GM12878 (cell line): ENCODE data around the gene ITIH1. TPM values are rescaled to one million over a fixed set of nuclear protein-coding genes. Genes with fewer than 3 reads are reported as not detected.

Experiments
- ATAC-seq: fragments of 200-7000 bp; cut with Tn5 transposase; 3 replicates; pipeline ENCODE4 v1.9.1; 2020; ENCODE audit warnings: mild to moderate bottlenecking, moderate library complexity
- BruUV-seq: library from RNA; stranded (reverse); fragments of 400-500 nt; replicated peaks from 2 replicates; lab custom pipeline; 2021; lab: Mats Ljungman, UMichigan
- CTCF ChIA-PET: fragments of 300-600 bp; sonication (Branson Sonifier 250); formaldehyde crosslinking; extraction: SDS; loops from one replicate; lab custom pipeline; 2021; ENCODE audit warnings: inconsistent platforms; lab: Yijun Ruan, JAX
- POLR2A ChIA-PET: fragments of 350-600 bp; formaldehyde crosslinking; extraction: SDS; loops from one replicate; lab custom pipeline; 2021; ENCODE audit warnings: inconsistent platforms; lab: Charles Lee
- RAD21 ChIA-PET: fragments of 300-600 bp; sonication (Branson Sonifier 250); formaldehyde crosslinking; loops from one replicate; lab custom pipeline; 2023; ENCODE audit warnings: antibody characterized with exemption; ENCODE audit not compliant: unreplicated experiment; lab: Charles Lee
- SMC1A ChIA-PET: fragments of 300-600 bp; sonication (Branson Sonifier 250); formaldehyde crosslinking; loops from one replicate; lab custom pipeline; 2023; ENCODE audit not compliant: unreplicated experiment, uncharacterized antibody; lab: Charles Lee
- DNase-seq: peaks from one replicate; pipeline ENCODE4 v3.0.0-alpha.2; 2011; ENCODE audit warnings: low read depth, low spot score
- FAIRE-seq: peaks from 3 replicates; lab custom pipeline; 2011; peaks lifted over from hg19 to GRCh38; lab: Jason Lieb, UNC
- H2AFZ ChIP-seq: 2 replicates; pipeline ENCODE4 v1.6.0; 2011; ENCODE audit warnings: low read depth, low read length, control low read depth; ENCODE audit not compliant: control insufficient read depth
- H3K27ac ChIP-seq: 2 replicates; pipeline ENCODE4 v1.5.1; 2011; ENCODE audit warnings: control low read depth; ENCODE audit not compliant: control insufficient read depth, insufficient read depth
- H3K27me3 ChIP-seq, 2 experiments: replicated peaks in 1 of 2; 2 replicates each; pipeline versions ENCODE4 v1.6.0 to v1.6.1; 2011; ENCODE audit warnings: low read length in 1 of 2; ENCODE audit not compliant: control insufficient read depth in 2 of 2, insufficient read depth in 2 of 2
- H3K36me3 ChIP-seq, 2 experiments: 2 replicates each; pipeline ENCODE4 v1.5.1; 2011; ENCODE audit warnings: low read length in 1 of 2; ENCODE audit not compliant: control insufficient read depth in 2 of 2, insufficient read depth in 2 of 2
- H3K4me1 ChIP-seq: 2 replicates; pipeline ENCODE4 v1.6.1; 2011; ENCODE audit warnings: mild to moderate bottlenecking, low read length, moderate library complexity, mixed read lengths; ENCODE audit not compliant: control insufficient read depth, insufficient read depth
- H3K4me2 ChIP-seq: 2 replicates; pipeline ENCODE4 v1.6.0; 2011; ENCODE audit warnings: control low read depth; ENCODE audit not compliant: control insufficient read depth, insufficient read depth
- H3K4me3 ChIP-seq: fragments of 200-600 bp; sonication (generic); 2 replicates; pipeline ENCODE4 v1.5.1; 2016
- H3K79me2 ChIP-seq: 2 replicates; pipeline ENCODE4 v1.6.0; 2011; ENCODE audit warnings: low read length; ENCODE audit not compliant: control insufficient read depth, insufficient read depth
- H3K9ac ChIP-seq: 2 replicates; pipeline ENCODE4 v1.8.0; 2011; ENCODE audit warnings: low read length, control low read depth, mixed read lengths; ENCODE audit not compliant: control insufficient read depth, insufficient read depth
- H3K9me3 ChIP-seq: replicated peaks from 3 replicates; pipeline ENCODE4 v1.5.1; 2011; ENCODE audit warnings: mild to moderate bottlenecking, low read length; ENCODE audit not compliant: control insufficient read depth, insufficient read depth
- H4K20me1 ChIP-seq: 2 replicates; pipeline ENCODE4 v1.6.0; 2011; ENCODE audit not compliant: control insufficient read depth, insufficient read depth
- HDAC2 ChIP-seq: fragments of 200-600 bp; sonication (generic); IDR thresholded peaks from 2 replicates; pipeline ENCODE4 v1.6.1; 2017
- MEF2B ChIP-seq: fragments of 450-650 bp; IDR thresholded peaks from 2 replicates; pipeline ENCODE4 v1.6.1; 2018; ENCODE audit warnings: mild to moderate bottlenecking, moderate library complexity; ENCODE audit not compliant: partially characterized antibody, poor library complexity, severe bottlenecking
- PML ChIP-seq: IDR thresholded peaks from 2 replicates; pipeline ENCODE4 v1.6.1; 2012; ENCODE audit warnings: low read length, inconsistent platforms
- SMAD5 ChIP-seq: IDR thresholded peaks from 2 replicates; pipeline ENCODE4 v1.6.1; 2016; ENCODE audit warnings: antibody characterized with exemption, low read depth
- WGBS: methylation state at CpG from one replicate; pipeline ENCODE4 v1.1.6; 2016; ENCODE audit warnings: low lambda C conversion rate; ENCODE audit not compliant: insufficient replicate concordance, insufficient coverage; ENCODE audit errors: missing lambda C conversion rate; 5-methylcytosine and 5-hydroxymethylcytosine counted together
- in situ Hi-C: fragments of 300-500 bp; cut with MboI; formaldehyde crosslinking; loops from 9 replicates; pipeline ENCODE4 v1.14.3; 2018; ENCODE audit warnings: mixed read lengths
- intact Hi-C: fragments of 100-400 bp; cut with micrococcal nuclease; formaldehyde crosslinking; loops from one replicate; pipeline ENCODE4 v1.14.2; 2022; ENCODE audit not compliant: unreplicated experiment
- polyA plus RNA-seq, 11 experiments: library from polyadenylated mRNA; depleted of rRNA in 4 of 11; unstranded in 6 of 11; stranded (reverse) in 5 of 11; fragments of >200 nt; fragmentation: Nextera tagmentation in 4 of 11; fragmentation: Illumina TruSeq in 1 of 11; extraction: Ambion mirVana in 4 of 11; extraction: Trizol in 1 of 11; gene quantifications; 1 replicate in 1 of 11; 2 replicates in 10 of 11; pipeline versions ENCODE4 v1.2.1 to v1.2.3, GENCODE V29; 2011 to 2016; ENCODE audit warnings: inconsistent platforms in 2 of 11, missing spikeins in 2 of 11, low read depth in 1 of 11
- total RNA-seq, 4 experiments: library from RNA; depleted of rRNA in 3 of 4; stranded (reverse); fragments of >200 nt in 3 of 4; fragmentation: Illumina TruSeq in 1 of 4; extraction: Trizol in 1 of 4; gene quantifications; 2 replicates each; pipeline versions ENCODE4 v1.2.1 to v1.2.3, GENCODE V29; 2013 to 2021
- TF ChIP-seq, protein P1 (sequence below): fragments of 450-650 bp; conservative IDR thresholded peaks from 2 replicates; pipeline ENCODE4 v1.6.1; 2017; ENCODE audit warnings: mild to moderate bottlenecking, moderate library complexity
- TF ChIP-seq, protein P2 (sequence below): fragments of 450-650 bp; IDR thresholded peaks from 2 replicates; pipeline ENCODE4 v1.6.1; 2016; ENCODE audit warnings: mild to moderate bottlenecking, moderate library complexity, borderline replicate concordance

ITIH1 gene
- total and polyA plus RNA-seq, 10 of the 15 experiments (the other 5 are each of a cell fraction or from before 2014, with no cell fraction given) = 0.33 to 0.64 (median 0.44) TPM; not detected in 7

- no peak overlapping the region for H2AFZ ChIP-seq
- ChIA-PET SMC1A (interaction anchor here (1.3 kb wide), 1 partner anchor 10 kb away, joined by 4 read pairs; no protein-coding TSS in a partner anchor), POLR2A (no interaction called here), RAD21 (no interaction called here), CTCF (no interaction called here)
- no peak overlapping the region for H3K4me3 ChIP-seq
- DNase-seq = no peak
- no peaks in the 10 kb centered on the region for H3K9me3 ChIP-seq
- no peak overlapping the region for H3K27ac ChIP-seq
- no peaks in the 10 kb centered on the region for H4K20me1 ChIP-seq
- in situ Hi-C loops = no loop called here
- no TSS peak for BruUV-seq
- no peaks in the 10 kb centered on the region for H3K79me2 ChIP-seq
- H3K9ac ChIP-seq = no peak overlapping the region
- intact Hi-C loops = no loop called here
- ATAC-seq = no peak
- H3K4me1 ChIP-seq = no peaks in the 10 kb centered on the region; the same call in 1 of the 2 replicates
- no peaks in the 10 kb centered on the region for H3K27me3 ChIP-seq
- FAIRE-seq = no peak
- H3K4me2 ChIP-seq = no peak overlapping the region
- peaks cover 1 to 5% of the 10 kb centered on the region in 2 experiments; a peak in 3 of 4 replicates for H3K36me3 ChIP-seq
- no peak for TF ChIP-seq PML
- TF ChIP-seq, protein P1, sequence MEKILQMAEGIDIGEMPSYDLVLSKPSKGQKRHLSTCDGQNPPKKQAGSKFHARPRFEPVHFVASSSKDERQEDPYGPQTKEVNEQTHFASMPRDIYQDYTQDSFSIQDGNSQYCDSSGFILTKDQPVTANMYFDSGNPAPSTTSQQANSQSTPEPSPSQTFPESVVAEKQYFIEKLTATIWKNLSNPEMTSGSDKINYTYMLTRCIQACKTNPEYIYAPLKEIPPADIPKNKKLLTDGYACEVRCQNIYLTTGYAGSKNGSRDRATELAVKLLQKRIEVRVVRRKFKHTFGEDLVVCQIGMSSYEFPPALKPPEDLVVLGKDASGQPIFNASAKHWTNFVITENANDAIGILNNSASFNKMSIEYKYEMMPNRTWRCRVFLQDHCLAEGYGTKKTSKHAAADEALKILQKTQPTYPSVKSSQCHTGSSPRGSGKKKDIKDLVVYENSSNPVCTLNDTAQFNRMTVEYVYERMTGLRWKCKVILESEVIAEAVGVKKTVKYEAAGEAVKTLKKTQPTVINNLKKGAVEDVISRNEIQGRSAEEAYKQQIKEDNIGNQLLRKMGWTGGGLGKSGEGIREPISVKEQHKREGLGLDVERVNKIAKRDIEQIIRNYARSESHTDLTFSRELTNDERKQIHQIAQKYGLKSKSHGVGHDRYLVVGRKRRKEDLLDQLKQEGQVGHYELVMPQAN = no peak
- 91% methylated on average over 8 of the region's 8 CpGs for WGBS
Observed at GRCh38 chr3:52835766-52836470, 58.5 kb downstream of the ITIH1 start.

- in situ Hi-C loops = no loop called here
Observed at GRCh38 chr3:52836471-52836845, 59.1 kb downstream of the ITIH1 start.

More at GRCh38 chr3:52836471-52836845, 59.1 kb downstream of the ITIH1 start:
- no peak for FAIRE-seq
- no peak overlapping the region for H3K4me2 ChIP-seq
- ChIA-PET POLR2A (no interaction called here), CTCF (interaction anchor here (1.2 kb wide), 1 partner anchor 15 kb away, joined by 3 read pairs; no protein-coding TSS in a partner anchor), SMC1A (interaction anchor here (0.9 to 1.3 kb wide), 2 partner anchors 10 to 58 kb away, joined by 3 to 4 read pairs; no protein-coding TSS in a partner anchor), RAD21 (no interaction called here)
- no peak for DNase-seq
- no peak overlapping the region for H3K27ac ChIP-seq
- H2AFZ ChIP-seq = no peak overlapping the region
- H3K4me3 ChIP-seq = no peak overlapping the region
- no peak overlapping the region for H3K9ac ChIP-seq
- H3K27me3 ChIP-seq = no peaks in the 10 kb centered on the region
- no TSS peak for BruUV-seq
- H3K79me2 ChIP-seq = no peaks in the 10 kb centered on the region
- WGBS = 75% methylated on average over 5 of the region's 5 CpGs
- no peak for ATAC-seq
- no peaks in the 10 kb centered on the region; the same call in 1 of the 2 replicates for H3K4me1 ChIP-seq
- TF ChIP-seq HDAC2 (no peak), MEF2B (peak; percentile 87), SMAD5 (no peak)
- TF ChIP-seq, protein P2, sequence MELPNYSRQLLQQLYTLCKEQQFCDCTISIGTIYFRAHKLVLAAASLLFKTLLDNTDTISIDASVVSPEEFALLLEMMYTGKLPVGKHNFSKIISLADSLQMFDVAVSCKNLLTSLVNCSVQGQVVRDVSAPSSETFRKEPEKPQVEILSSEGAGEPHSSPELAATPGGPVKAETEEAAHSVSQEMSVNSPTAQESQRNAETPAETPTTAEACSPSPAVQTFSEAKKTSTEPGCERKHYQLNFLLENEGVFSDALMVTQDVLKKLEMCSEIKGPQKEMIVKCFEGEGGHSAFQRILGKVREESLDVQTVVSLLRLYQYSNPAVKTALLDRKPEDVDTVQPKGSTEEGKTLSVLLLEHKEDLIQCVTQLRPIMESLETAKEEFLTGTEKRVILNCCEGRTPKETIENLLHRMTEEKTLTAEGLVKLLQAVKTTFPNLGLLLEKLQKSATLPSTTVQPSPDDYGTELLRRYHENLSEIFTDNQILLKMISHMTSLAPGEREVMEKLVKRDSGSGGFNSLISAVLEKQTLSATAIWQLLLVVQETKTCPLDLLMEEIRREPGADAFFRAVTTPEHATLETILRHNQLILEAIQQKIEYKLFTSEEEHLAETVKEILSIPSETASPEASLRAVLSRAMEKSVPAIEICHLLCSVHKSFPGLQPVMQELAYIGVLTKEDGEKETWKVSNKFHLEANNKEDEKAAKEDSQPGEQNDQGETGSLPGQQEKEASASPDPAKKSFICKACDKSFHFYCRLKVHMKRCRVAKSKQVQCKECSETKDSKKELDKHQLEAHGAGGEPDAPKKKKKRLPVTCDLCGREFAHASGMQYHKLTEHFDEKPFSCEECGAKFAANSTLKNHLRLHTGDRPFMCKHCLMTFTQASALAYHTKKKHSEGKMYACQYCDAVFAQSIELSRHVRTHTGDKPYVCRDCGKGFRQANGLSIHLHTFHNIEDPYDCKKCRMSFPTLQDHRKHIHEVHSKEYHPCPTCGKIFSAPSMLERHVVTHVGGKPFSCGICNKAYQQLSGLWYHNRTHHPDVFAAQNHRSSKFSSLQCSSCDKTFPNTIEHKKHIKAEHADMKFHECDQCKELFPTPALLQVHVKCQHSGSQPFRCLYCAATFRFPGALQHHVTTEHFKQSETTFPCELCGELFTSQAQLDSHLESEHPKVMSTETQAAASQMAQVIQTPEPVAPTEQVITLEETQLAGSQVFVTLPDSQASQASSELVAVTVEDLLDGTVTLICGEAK = peak; percentile 71
- TF ChIP-seq, all 136 proteins: peak for 2
- H4K20me1 ChIP-seq = no peaks in the 10 kb centered on the region
- intact Hi-C loops = no loop called here
- H3K36me3 ChIP-seq = peaks cover 1 to 5% of the 10 kb centered on the region in 2 experiments; a peak in 3 of 4 replicates
- H3K9me3 ChIP-seq = no peaks in the 10 kb centered on the region
